Heart left ventricle (tissue), 16 donors: ENCODE data around the gene ECM1. TPM values are rescaled to one million over a fixed set of nuclear protein-coding genes. Genes with fewer than 3 reads are reported as not detected.
A peak's percentile ranks its signal among the peaks of the same experiment; 100 is the strongest.

Source experiments
- ATAC-seq, 4 donors: fragments of 200-7000 bp; cut with Tn5 transposase; one replicate each; pipeline ENCODE4 v1.9.1; 2020 to 2022; ENCODE audit warnings: moderate library complexity in 4 of 4, mild to moderate bottlenecking in 3 of 4, moderate number of reproducible peaks in 1 of 4
- DNase-seq, 5 donors: peaks; one replicate each; pipeline ENCODE4 v3.0.0-alpha.2; 2020
- H3K27ac ChIP-seq, 12 donors: fragments of 200-600 bp; sonication (generic) in 4 of 12; one replicate each; pipeline versions ENCODE4 v1.5.0 to v1.8.0; 2016 to 2022; ENCODE audit warnings: mild to moderate bottlenecking in 2 of 12
- H3K27me3 ChIP-seq, 9 donors: fragments of 200-600 bp; sonication (generic) in 2 of 9; one replicate each; pipeline versions ENCODE4 v1.5.1 to v1.8.0; 2016 to 2022; ENCODE audit warnings: mild to moderate bottlenecking in 3 of 9
- H3K36me3 ChIP-seq, 9 donors: fragments of 200-600 bp; sonication (generic) in 2 of 9; one replicate each; pipeline versions ENCODE4 v1.5.0 to v1.8.0; 2018 to 2022; ENCODE audit warnings: mild to moderate bottlenecking in 2 of 9
- H3K4me1 ChIP-seq, 12 donors: fragments of 200-600 bp; sonication (generic) in 4 of 12; one replicate each; pipeline versions ENCODE4 v1.5.0 to v1.8.0; 2016 to 2022; ENCODE audit warnings: mild to moderate bottlenecking in 3 of 12
- H3K4me3 ChIP-seq, 12 donors: fragments of 200-600 bp; sonication (generic) in 4 of 12; one replicate each; pipeline versions ENCODE4 v1.5.0 to v1.8.0; 2017 to 2022; ENCODE audit warnings: mild to moderate bottlenecking in 9 of 12, moderate library complexity in 4 of 12
- H3K9me3 ChIP-seq, 12 donors: fragments of 200-600 bp; sonication (generic) in 4 of 12; one replicate each; pipeline versions ENCODE4 v1.5.0 to v1.8.0; 2016 to 2022; ENCODE audit warnings: mild to moderate bottlenecking in 1 of 12
- CTCF ChIP-seq, 12 donors: fragments of 200-600 bp; sonication (generic) in 4 of 12; IDR thresholded peaks; one replicate each; pipeline versions ENCODE4 v1.5.0 to v1.8.0; 2018 to 2022; ENCODE audit warnings: antibody characterized with exemption in 12 of 12, mild to moderate bottlenecking in 5 of 12
- POLR2A ChIP-seq, 2 donors: fragments of 450-650 bp; IDR thresholded peaks; one replicate each; pipeline ENCODE4 v1.6.1; 2017; ENCODE audit warnings: antibody characterized with exemption in 2 of 2, mild to moderate bottlenecking in 2 of 2, moderate library complexity in 2 of 2
- WGBS, 4 donors: extraction: QIAGEN DNeasy Blood & Tissue Kit in 2 of 4; methylation state at CpG; one replicate each; pipeline versions ENCODE4 v1.1.5 to v1.1.7; 2013 to 2018; 5-methylcytosine and 5-hydroxymethylcytosine counted together
- intact Hi-C, 10 donors: fragments of 100-400 bp; cut with DNase I; formaldehyde crosslinking; loops; one replicate each; pipeline versions ENCODE4 v1.11.1 to v1.14.2; 2022
- polyA plus RNA-seq, 2 donors: library from polyadenylated mRNA; stranded (reverse); fragments of 200-250 nt; gene quantifications; one replicate each; pipeline ENCODE4 v1.2.3, GENCODE V29; 2013
- total RNA-seq, 9 donors: library from RNA; depleted of rRNA in 2 of 9; stranded (reverse); fragments of >200 nt in 2 of 9; fragmentation: NEBNext Ultra II Directional in 3 of 9; extraction: Animal tissue kit (Norgen Biotek cat#: 25700) in 3 of 9; gene quantifications; one replicate each; pipeline versions ENCODE4 v1.1.0 to v1.2.4, GENCODE V29; 2016 to 2023
- donor health status: ischemic (EF 13 %, LVEDD 7.1; RV severe dilation, severe dysfunction).
- donor health status: healthy with polysubstance abuse.
- donor health status: DM: no; HTN: yes; CAD: no.
- donor health status: DM: no; HTN: no; CAD: no.
- donor health status: ischemic (EF 25% LVEDD 6.9; RV normal size, moderate dysfunction).
- donor health status: ischemic (EF 25% LVEDD 5.7; RV mildly dilated, moderate dysfunction).
- donor health status: healthy.
- donor health status: DM: yes; HTN: yes; CAD: no.
- donor health status: ischemic (EF 35%, LVEDD 5.7; RV mildly dilated, moderate dysfunction).
- donor health status: nonischemic (EF 11% LVEDD 7.7; RV severe dilation, severe dysfunction).
- donor health status: DM: yes; HTN: yes; CAD: no.
- donor health status: PGD.
- donor health status: ischemic (EF 29% LVEDD 5.4; RV normal size, mild dysfunction).
- donor health status: nonischemic (EF 23%, LVEDD 6.1; RV moderate dilation, normal function).

The ECM1 gene
- total and polyA plus RNA-seq, 11 donors: 10.9 to 35.3 (median 15.4) TPM

DNA sequence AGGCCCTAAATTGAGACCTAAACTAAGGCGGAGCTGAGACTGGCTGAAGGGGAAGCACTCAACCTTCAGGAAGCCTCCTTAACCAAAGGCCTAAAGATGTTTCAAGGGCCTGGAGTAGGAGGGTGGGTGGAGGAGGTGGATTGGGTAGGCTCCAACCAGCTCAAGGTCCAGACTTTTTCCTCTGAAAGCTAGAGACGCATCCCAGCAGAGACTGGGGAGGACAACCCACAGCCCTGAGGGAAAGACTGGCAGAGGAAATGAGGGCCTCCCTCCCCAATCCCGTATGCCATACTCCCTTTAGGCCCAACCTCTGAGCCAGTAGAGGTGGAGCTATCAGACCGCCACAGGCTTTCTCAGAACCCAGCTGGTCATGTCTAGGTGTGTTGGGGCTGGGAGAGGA, 1.1 kb downstream of the ECM1 start:
- ATAC-seq (peak in 3 of 4 donors; percentile 1 to 38 (median 8)), DNase-seq (no peak)
- WGBS, 4 donors: 64 to 76% (median 66%) methylated on average over 3 to 4 of the region's 4 CpGs
- Histone ChIP-seq H3K27me3 (no peaks in the 10 kb centered on the region), H3K9me3 (no peaks in the 10 kb centered on the region), H3K4me1 (peaks cover 0 to 31% (median 9%) of the 10 kb centered on the region in 12 donors), H3K36me3 (peaks cover 0 to 70% (median 31%) of the 10 kb centered on the region in 9 donors), H3K4me3 (peak overlapping the region in 10 of 12 donors; percentile 4 to 63 (median 49)), H3K27ac (peak overlapping the region in 7 of 12 donors; percentile 73 to 90 (median 79))
- TF ChIP-seq POLR2A (IDR thresholded peaks at IDR 0.05): no peak
- TF ChIP-seq CTCF (IDR thresholded peaks at IDR 0.05): no peak
- intact Hi-C loops: no loop called here

DNA sequence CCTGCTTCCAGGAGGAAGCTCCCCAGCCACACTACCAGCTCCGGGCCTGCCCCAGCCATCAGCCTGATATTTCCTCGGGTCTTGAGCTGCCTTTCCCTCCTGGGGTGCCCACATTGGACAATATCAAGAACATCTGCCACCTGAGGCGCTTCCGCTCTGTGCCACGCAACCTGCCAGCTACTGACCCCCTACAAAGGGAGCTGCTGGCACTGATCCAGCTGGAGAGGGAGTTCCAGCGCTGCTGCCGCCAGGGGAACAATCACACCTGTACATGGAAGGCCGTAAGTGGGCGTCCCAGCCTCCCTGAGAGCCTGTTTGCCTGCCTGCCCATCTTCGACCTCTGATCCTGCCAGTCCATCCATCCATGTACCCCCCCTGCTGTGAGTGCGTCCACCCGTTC, 3.6 kb downstream of the ECM1 start:
- H3K4me3 ChIP-seq: no peak overlapping the region
- H3K27ac ChIP-seq: no peak overlapping the region
- intact Hi-C loops: no loop called here
- DNase-seq (no peak), ATAC-seq (no peak)
- no peaks in the 10 kb centered on the region for H3K27me3 ChIP-seq
- TF ChIP-seq CTCF (IDR thresholded peaks at IDR 0.05): no peak
- TF ChIP-seq POLR2A (IDR thresholded peaks at IDR 0.05): no peak
- peaks cover 0 to 45% (median 9%) of the 10 kb centered on the region in 9 donors for H3K36me3 ChIP-seq
- WGBS, 4 donors: 93 to 95% (median 95%) methylated on average over 10 to 12 of the region's 12 CpGs
- peaks cover 0 to 36% (median 22%) of the 10 kb centered on the region in 12 donors for H3K4me1 ChIP-seq
- no peaks in the 10 kb centered on the region for H3K9me3 ChIP-seq

GRCh38 chr1:150511985-150512660, 4.2 kb downstream of the ECM1 start:
- no peak for DNase-seq
- H3K36me3 ChIP-seq: peaks cover 0 to 39% (median 3%) of the 10 kb centered on the region in 9 donors
- no peak for ATAC-seq
- no peaks in the 10 kb centered on the region for H3K9me3 ChIP-seq
- H3K4me3 ChIP-seq: no peak overlapping the region
- TF ChIP-seq POLR2A (IDR thresholded peaks at IDR 0.05): no peak
- no peak for TF ChIP-seq CTCF (IDR thresholded peaks at IDR 0.05)
- no peaks in the 10 kb centered on the region for H3K27me3 ChIP-seq
- 87 to 95% (median 90%) methylated on average over 17 of the region's 17 CpGs for WGBS, 4 donors
- H3K27ac ChIP-seq: no peak overlapping the region
- H3K4me1 ChIP-seq: peaks cover 0 to 38% (median 23%) of the 10 kb centered on the region in 12 donors
- intact Hi-C loops: no loop called here

DNA sequence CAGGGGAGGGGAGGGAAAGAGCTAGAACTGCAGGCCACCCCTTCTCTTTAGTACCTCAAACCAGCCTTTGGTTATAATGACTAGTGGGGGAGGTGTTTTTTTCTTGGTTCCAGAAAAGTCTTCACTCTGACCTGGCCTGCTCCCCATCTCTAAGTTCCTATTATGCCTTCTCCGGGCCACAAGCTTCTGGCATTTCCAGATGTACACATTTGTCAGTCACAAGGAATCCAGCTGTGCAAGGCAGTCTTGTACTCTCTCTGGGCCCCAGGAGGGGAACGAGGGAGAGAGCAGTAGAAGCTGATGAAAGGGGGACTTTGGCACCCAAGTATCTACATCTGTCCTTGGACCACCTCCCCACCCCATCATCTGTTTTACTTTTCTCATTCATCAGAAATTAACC, 4.9 kb downstream of the ECM1 start:
- TF ChIP-seq POLR2A (IDR thresholded peaks at IDR 0.05): no peak
- Histone ChIP-seq H3K4me3 (no peak overlapping the region), H3K36me3 (peaks cover 0 to 37% (median 3%) of the 10 kb centered on the region in 9 donors), H3K27me3 (no peaks in the 10 kb centered on the region), H3K9me3 (no peaks in the 10 kb centered on the region), H3K27ac (no peak overlapping the region), H3K4me1 (peaks cover 0 to 32% (median 19%) of the 10 kb centered on the region in 12 donors)
- intact Hi-C loops: no loop called here
- no peak for DNase-seq
- no peak for ATAC-seq
- 69 to 94% (median 83%) methylated on average over 2 of the region's 2 CpGs for WGBS, 4 donors
